ENCODE results near the gene ATP8A2.

- TF ChIP-seq CTCF (IDR thresholded peaks at IDR 0.05 in 4 of 5, conservative IDR thresholded peaks at IDR 0.05 in 1 of 5): no peak
- TF ChIP-seq POLR2A (IDR thresholded peaks at IDR 0.05): no peak
Measured at GRCh38 chr13:26019251-26019650, 647.5 kb downstream of the ATP8A2 start.
